GM12864 (cell line): ENCODE data around the gene ZNF286A.
"Not testable (repeated sequence)": the region's sequence is repeated elsewhere in the genome, so short reads cannot be mapped to it uniquely, and the experiment has no call there.

Source experiments
- DNase-seq: peaks from one replicate; pipeline ENCODE4 v3.0.0-alpha.2; 2011; ENCODE audit warnings: low read depth
- H3K4me3 ChIP-seq: 2 replicates; pipeline ENCODE4 v1.5.1; 2011; ENCODE audit warnings: mild to moderate bottlenecking, low read depth, low read length, control low read depth
- CTCF ChIP-seq: IDR thresholded peaks from 2 replicates; pipeline ENCODE4 v1.5.1; 2011; ENCODE audit warnings: low read depth, mild to moderate bottlenecking, moderate library complexity, low read length, control low read depth, inconsistent platforms; ENCODE audit errors: missing control alignments

The ZNF286A gene

GRCh38 chr17:15699413-15699924, at the start of gene ZNF286A:
TSS of gene ZNF286A (plus strand) at chr17:15699752. CDS start at chr17:15700330, 578 bp downstream.
- peak; percentile 97 for DNase-seq
- H3K4me3 ChIP-seq = peak within 1 kb of the TSS; percentile 56

GRCh38 chr17:15649861-15650421, 49.6 kb upstream of the ZNF286A start:
- H3K4me3 ChIP-seq = no peak overlapping the region
- no peak for DNase-seq
- TF ChIP-seq CTCF = no peak

- no peak for DNase-seq
- no peak overlapping the region for H3K4me3 ChIP-seq
- TF ChIP-seq CTCF = no peak
Observed at GRCh38 chr17:15650741-15651582, 48.6 kb upstream of the ZNF286A start.

GRCh38 chr17:15651583-15652110, 47.9 kb upstream of the ZNF286A start:
- no peak for DNase-seq
- no peak overlapping the region for H3K4me3 ChIP-seq
- TF ChIP-seq CTCF = no peak

- H3K4me3 ChIP-seq = no peak overlapping the region
- DNase-seq = no peak
- TF ChIP-seq CTCF = no peak
Observed at GRCh38 chr17:15652960-15653359, 46.6 kb upstream of the ZNF286A start.

GRCh38 chr17:15654401-15654800, 45.2 kb upstream of the ZNF286A start:
- not testable (repeated sequence) for DNase-seq, H3K4me3 ChIP-seq

- no peak for DNase-seq
Observed at GRCh38 chr17:15654886-15655561, 44.5 kb upstream of the ZNF286A start.

More at GRCh38 chr17:15654886-15655561, 44.5 kb upstream of the ZNF286A start:
- no peak overlapping the region for H3K4me3 ChIP-seq
- TF ChIP-seq CTCF = no peak
